ENCODE data around the gene UBE2D1. TPM values are rescaled to one million over a fixed set of nuclear protein-coding genes. Genes with fewer than 3 reads are reported as not detected.

The UBE2D1 gene
- total RNA-seq, 2 experiments from 2014 or later = 12.7 to 15.3 TPM

GRCh38 chr10:58318346-58318745 is 16.5 kb upstream of the UBE2D1 start:
- Mint-ChIP-seq H3K4me3 (no peak overlapping the region), H3K27me3 (peaks cover 3% of the 10 kb centered on the region), H3K9me3 (ENCODE audit: low read depth) (no peaks in the 10 kb centered on the region), H3K4me1 (peaks cover 8% of the 10 kb centered on the region), H3K27ac (no peak overlapping the region), H3K36me3 (ENCODE audit: low read depth) (no peaks in the 10 kb centered on the region)
- DNase-seq = no peak
- ChIA-PET POLR2A (no interaction called here), CTCF (interaction anchor here (1.1 kb wide), 1 partner anchor 27 kb away, joined by 3 read pairs; no protein-coding TSS in a partner anchor)
- intact Hi-C loops (cut with DNase I, micrococcal nuclease) = no loop called here
- ATAC-seq = no peak

- no peak overlapping the region for H3K27ac Mint-ChIP-seq
- intact Hi-C loops (cut with DNase I, micrococcal nuclease) = no loop called here
- ChIA-PET CTCF (interaction anchor here (0.6 kb wide), 1 partner anchor 65 kb away, joined by 3 read pairs; the partner anchor contains the start of gene TFAM), POLR2A (no interaction called here)
- no peaks in the 10 kb centered on the region for H3K9me3 Mint-ChIP-seq (ENCODE audit: low read depth)
- no peaks in the 10 kb centered on the region for H3K36me3 Mint-ChIP-seq (ENCODE audit: low read depth)
- DNase-seq (no peak), ATAC-seq (no peak)
- H3K27me3 Mint-ChIP-seq = peaks cover 3% of the 10 kb centered on the region
- peaks cover 8% of the 10 kb centered on the region for H3K4me1 Mint-ChIP-seq
- H3K4me3 Mint-ChIP-seq = no peak overlapping the region
Observed at GRCh38 chr10:58319599-58319998, 15.2 kb upstream of the UBE2D1 start.

GRCh38 chr10:58320351-58321049 is 14.3 kb upstream of the UBE2D1 start:
- no peaks in the 10 kb centered on the region for H3K9me3 Mint-ChIP-seq (ENCODE audit: low read depth)
- H3K4me3 Mint-ChIP-seq = no peak overlapping the region
- DNase-seq (no peak), ATAC-seq (no peak)
- no peaks in the 10 kb centered on the region for H3K36me3 Mint-ChIP-seq (ENCODE audit: low read depth)
- intact Hi-C loops (cut with DNase I, micrococcal nuclease) = no loop called here
- H3K27me3 Mint-ChIP-seq = peaks cover 3% of the 10 kb centered on the region
- ChIA-PET CTCF (interaction anchor here (0.7 kb wide), 1 partner anchor 81 kb away, joined by 3 read pairs; no protein-coding TSS in a partner anchor), POLR2A (no interaction called here)
- no peak overlapping the region for H3K27ac Mint-ChIP-seq
- H3K4me1 Mint-ChIP-seq = peaks cover 8% of the 10 kb centered on the region

- Mint-ChIP-seq H3K4me3 (no peak overlapping the region), H3K36me3 (ENCODE audit: low read depth) (no peaks in the 10 kb centered on the region), H3K4me1 (peaks cover 8% of the 10 kb centered on the region), H3K9me3 (ENCODE audit: low read depth) (no peaks in the 10 kb centered on the region), H3K27ac (no peak overlapping the region), H3K27me3 (peaks cover 3% of the 10 kb centered on the region)
- ChIA-PET POLR2A (no interaction called here), CTCF (interaction anchor here (0.7 to 2.3 kb wide), 4 partner anchors 18 to 214 kb away, joined by 3 to 4 read pairs (median 3); no protein-coding TSS in a partner anchor)
- DNase-seq (peak; percentile 11), ATAC-seq (peak; percentile 51)
- intact Hi-C loops (cut with DNase I, micrococcal nuclease) = no loop called here
Observed at GRCh38 chr10:58322072-58322834, 12.6 kb upstream of the UBE2D1 start.

DNA sequence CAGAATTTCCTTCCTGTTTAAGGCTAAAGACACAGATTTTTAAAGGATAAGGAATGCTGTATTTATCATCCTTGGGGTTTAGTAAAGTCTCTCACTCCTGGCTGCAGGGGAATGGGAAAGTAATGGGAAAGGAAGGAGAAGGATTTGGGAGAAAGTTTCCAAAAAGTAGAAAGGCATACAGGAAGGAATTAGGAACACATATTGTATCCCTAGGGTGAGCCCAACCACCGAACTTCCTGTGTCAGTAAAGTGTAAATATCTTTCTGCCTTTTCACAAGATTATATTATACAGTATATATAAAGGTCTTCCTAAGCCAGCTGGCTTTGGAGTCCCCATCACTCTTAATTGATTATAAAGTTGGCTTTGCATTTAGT is 12.0 kb upstream of the UBE2D1 start:
- Mint-ChIP-seq H3K27ac (no peak overlapping the region), H3K4me3 (no peak overlapping the region)
- POLR2A ChIA-PET = interaction anchor here (0.7 kb wide), 1 partner anchor 16 kb away, joined by 6 read pairs; no protein-coding TSS in a partner anchor

GRCh38 chr10:58326967-58327381 is 7.8 kb upstream of the UBE2D1 start:
- H3K4me1 Mint-ChIP-seq = peaks cover 8% of the 10 kb centered on the region
- no peak overlapping the region for H3K4me3 Mint-ChIP-seq

More for the DNA sequence above, 12.0 kb upstream of the UBE2D1 start:
- H3K27me3 Mint-ChIP-seq = peaks cover 3% of the 10 kb centered on the region
- no peaks in the 10 kb centered on the region for H3K9me3 Mint-ChIP-seq (ENCODE audit: low read depth)
- H3K4me1 Mint-ChIP-seq = peaks cover 8% of the 10 kb centered on the region
- H3K36me3 Mint-ChIP-seq (ENCODE audit: low read depth) = no peaks in the 10 kb centered on the region
- intact Hi-C loops (cut with DNase I, micrococcal nuclease) = no loop called here
- CTCF ChIA-PET = interaction anchor here (0.9 to 2.3 kb wide), 3 partner anchors 18 to 146 kb away, joined by 3 to 4 read pairs (median 4); partner anchors contain the start of gene TFAM
- DNase-seq = no peak
- ATAC-seq = no peak

GRCh38 chr10:58328233-58328632 is 6.6 kb upstream of the UBE2D1 start:
- DNase-seq (no peak), ATAC-seq (no peak)
- intact Hi-C loops (cut with DNase I, micrococcal nuclease) = no loop called here
- no peaks in the 10 kb centered on the region for H3K4me1 Mint-ChIP-seq
- peaks cover 7% of the 10 kb centered on the region for H3K27me3 Mint-ChIP-seq
- CTCF ChIA-PET = interaction anchor here (1.2 kb wide), 1 partner anchor 22 kb away, joined by 3 read pairs; no protein-coding TSS in a partner anchor
- no peak overlapping the region for H3K27ac Mint-ChIP-seq
- no peaks in the 10 kb centered on the region for H3K9me3 Mint-ChIP-seq (ENCODE audit: low read depth)
- H3K4me3 Mint-ChIP-seq = no peak overlapping the region
- H3K36me3 Mint-ChIP-seq (ENCODE audit: low read depth) = no peaks in the 10 kb centered on the region
- POLR2A ChIA-PET = no interaction called here

More at GRCh38 chr10:58326967-58327381, 7.8 kb upstream of the UBE2D1 start:
- DNase-seq = no peak
- no peaks in the 10 kb centered on the region for H3K9me3 Mint-ChIP-seq (ENCODE audit: low read depth)
- POLR2A ChIA-PET = no interaction called here
- H3K36me3 Mint-ChIP-seq (ENCODE audit: low read depth) = no peaks in the 10 kb centered on the region
- intact Hi-C loops (cut with DNase I, micrococcal nuclease) = no loop called here
- no peak for ATAC-seq
- CTCF ChIA-PET = interaction anchor here (1.2 kb wide), 1 partner anchor 23 kb away, joined by 3 read pairs; no protein-coding TSS in a partner anchor
- peaks cover 2% of the 10 kb centered on the region for H3K27me3 Mint-ChIP-seq
- H3K27ac Mint-ChIP-seq = no peak overlapping the region

- intact Hi-C loops (cut with DNase I, micrococcal nuclease) = no loop called here
- peaks cover 7% of the 10 kb centered on the region for H3K27me3 Mint-ChIP-seq
- no peaks in the 10 kb centered on the region for H3K9me3 Mint-ChIP-seq (ENCODE audit: low read depth)
- H3K27ac Mint-ChIP-seq = no peak overlapping the region
- ChIA-PET POLR2A (no interaction called here), CTCF (no interaction called here)
- DNase-seq = no peak
- no peak for ATAC-seq
- H3K36me3 Mint-ChIP-seq (ENCODE audit: low read depth) = no peaks in the 10 kb centered on the region
- peaks cover 5% of the 10 kb centered on the region for H3K4me1 Mint-ChIP-seq
- H3K4me3 Mint-ChIP-seq = no peak overlapping the region
Observed at GRCh38 chr10:58330431-58330830, 4.4 kb upstream of the UBE2D1 start.

DNA sequence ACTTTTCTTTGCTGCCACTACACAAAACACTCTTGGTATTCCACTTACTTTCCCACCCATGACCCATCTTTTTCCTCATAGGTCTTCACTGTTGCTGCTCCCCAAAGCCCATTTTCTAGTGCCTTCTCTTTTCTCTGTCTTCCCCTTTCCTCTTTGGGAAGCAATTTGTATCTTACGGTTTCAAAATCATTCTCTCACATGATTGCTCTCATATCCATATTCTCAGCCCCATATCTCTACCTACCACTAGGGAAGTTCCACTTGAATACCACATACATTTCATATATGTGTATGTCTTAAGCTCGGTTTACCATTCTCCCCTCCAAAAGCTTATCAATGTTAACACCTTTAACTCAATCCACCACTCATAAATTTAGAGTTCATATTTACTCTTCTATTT is 3.2 kb upstream of the UBE2D1 start:
- intact Hi-C loops (cut with DNase I, micrococcal nuclease) = no loop called here
- H3K4me1 Mint-ChIP-seq = peaks cover 15% of the 10 kb centered on the region
- ATAC-seq (no peak), DNase-seq (no peak)
- no peak overlapping the region for H3K27ac Mint-ChIP-seq
- ChIA-PET CTCF (interaction anchor here (0.6 to 1.2 kb wide), 2 partner anchors 33 to 124 kb away, joined by 3 read pairs; no protein-coding TSS in a partner anchor), POLR2A (no interaction called here)
- H3K9me3 Mint-ChIP-seq (ENCODE audit: low read depth) = no peaks in the 10 kb centered on the region
- H3K4me3 Mint-ChIP-seq = no peak overlapping the region
- peaks cover 3% of the 10 kb centered on the region for H3K36me3 Mint-ChIP-seq (ENCODE audit: low read depth)
- peaks cover 7% of the 10 kb centered on the region for H3K27me3 Mint-ChIP-seq

DNA sequence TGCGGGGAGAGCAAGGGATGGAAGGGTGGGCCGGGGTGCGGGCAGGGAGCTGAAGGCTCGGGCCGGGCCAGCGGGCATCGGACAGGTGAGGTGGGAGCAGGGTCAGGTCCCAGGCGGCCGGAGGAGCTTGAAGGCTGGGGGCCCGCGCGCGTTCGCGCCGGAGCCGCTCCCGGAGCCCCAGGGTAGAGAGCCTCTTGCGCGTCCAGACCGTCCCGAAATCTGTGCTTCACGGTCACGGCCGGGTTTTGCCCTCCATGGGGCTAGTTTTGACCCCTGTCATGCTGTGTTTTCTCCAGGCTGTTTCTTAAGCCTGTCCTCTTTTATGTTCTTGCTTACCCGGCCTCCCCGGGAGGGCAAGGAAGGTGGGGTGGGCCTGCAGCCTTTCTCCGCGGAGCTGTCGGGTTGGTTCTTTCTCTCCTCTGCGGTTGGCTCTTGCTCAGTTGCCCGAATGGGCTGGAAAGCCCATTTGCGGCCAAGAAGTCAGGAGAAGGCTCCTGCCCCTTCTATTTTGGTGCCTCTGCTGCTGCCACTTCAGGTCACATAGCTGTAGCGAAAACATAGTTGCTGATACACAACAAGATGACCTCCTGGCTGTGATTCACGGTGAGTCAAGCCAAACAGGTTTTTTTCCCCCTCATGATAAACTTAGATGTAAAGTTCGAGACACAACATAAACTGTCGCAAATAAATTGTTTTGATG is 650 bp downstream of the UBE2D1 start:
- H3K4me1 Mint-ChIP-seq = peaks cover 38% of the 10 kb centered on the region
- H3K27ac Mint-ChIP-seq = peak overlapping the region; percentile 87
- H3K27me3 Mint-ChIP-seq = peaks cover 7% of the 10 kb centered on the region
- H3K9me3 Mint-ChIP-seq (ENCODE audit: low read depth) = no peaks in the 10 kb centered on the region
- H3K4me3 Mint-ChIP-seq = peak overlapping the region; percentile 87
- ATAC-seq (peak; percentile 39), DNase-seq (peak; percentile 44)
- H3K36me3 Mint-ChIP-seq (ENCODE audit: low read depth) = peaks cover 10% of the 10 kb centered on the region
- POLR2A ChIA-PET = no interaction called here
- CTCF ChIA-PET = interaction anchor here (0.7 to 2.0 kb wide), 4 partner anchors 24 to 50 kb away, joined by 3 to 9 read pairs (median 4); partner anchors contain the start of gene TFAM
- intact Hi-C loops (cut with DNase I, micrococcal nuclease) = loop anchor here (1.0 to 5.0 kb wide), 4 partner anchors 37 to 66 kb away; partner anchors contain the start of genes TFAM (in 2 of the 2) and CISD1 (in 1 of the 2)

DNA sequence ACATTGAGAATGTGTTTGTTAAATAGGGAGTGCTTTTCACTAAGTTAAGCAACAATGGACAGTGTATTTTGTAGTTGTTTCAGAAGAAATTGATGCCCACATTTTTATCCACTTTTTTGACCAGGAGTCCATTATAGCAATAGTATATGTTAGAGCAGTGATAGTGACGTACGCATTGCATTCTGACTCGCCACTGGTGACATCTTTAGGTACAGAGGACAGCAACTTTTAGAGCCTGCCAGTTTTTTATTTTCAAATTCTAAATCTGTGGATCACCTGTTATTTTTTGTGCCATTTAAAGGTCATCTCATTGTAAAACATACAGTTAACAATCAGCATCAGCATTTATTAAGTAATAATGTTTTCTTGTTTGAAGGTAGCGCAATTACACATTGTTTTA is 1.4 kb downstream of the UBE2D1 start:
- intact Hi-C loops (cut with DNase I, micrococcal nuclease) = loop anchor here in 1 of 2 experiments (5.0 kb wide), 1 partner anchor 54 kb away; no protein-coding TSS in a partner anchor
- Mint-ChIP-seq H3K4me3 (peak overlapping the region; percentile 87), H3K27ac (no peak overlapping the region)

More for the DNA sequence above, 1.4 kb downstream of the UBE2D1 start:
- ATAC-seq (no peak), DNase-seq (no peak)
- H3K27me3 Mint-ChIP-seq = peaks cover 7% of the 10 kb centered on the region
- H3K4me1 Mint-ChIP-seq = peaks cover 45% of the 10 kb centered on the region
- ChIA-PET CTCF (interaction anchor here (0.8 to 1.0 kb wide), 2 partner anchors 36 to 49 kb away, joined by 3 to 4 read pairs; partner anchors contain the start of gene TFAM), POLR2A (no interaction called here)
- peaks cover 10% of the 10 kb centered on the region for H3K36me3 Mint-ChIP-seq (ENCODE audit: low read depth)
- H3K9me3 Mint-ChIP-seq (ENCODE audit: low read depth) = no peaks in the 10 kb centered on the region

Data from activated CD4-positive, alpha-beta T cell treated with anti-CD3 and anti-CD28 coated beads for 36 hours (primary cell).